ENCODE data around the gene CTNND2.
"Not testable (repeated sequence)": the region's sequence is repeated elsewhere in the genome, so short reads cannot be mapped to it uniquely, and the experiment has no call there.

Gene CTNND2

DNA sequence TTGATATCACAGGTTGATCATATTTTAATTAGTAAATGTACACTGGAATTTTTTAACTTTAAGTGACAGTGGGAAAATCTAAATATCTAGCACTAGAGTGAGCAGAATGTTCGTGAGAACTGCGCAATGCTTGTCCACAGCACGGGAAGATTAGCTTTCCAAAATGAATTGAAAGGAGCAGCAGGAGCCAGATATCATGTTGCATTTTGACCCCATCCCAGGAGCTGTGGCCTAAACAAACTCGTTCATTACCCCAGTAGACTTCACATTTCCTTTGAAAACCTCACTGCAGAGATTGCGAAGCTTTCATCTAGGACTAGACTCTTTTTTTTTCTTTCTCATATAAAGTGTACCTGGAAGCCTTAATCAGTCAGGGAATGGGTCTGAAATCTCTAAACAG is 525.8 kb downstream of the CTNND2 start:
- DNase-seq: no peak

DNA sequence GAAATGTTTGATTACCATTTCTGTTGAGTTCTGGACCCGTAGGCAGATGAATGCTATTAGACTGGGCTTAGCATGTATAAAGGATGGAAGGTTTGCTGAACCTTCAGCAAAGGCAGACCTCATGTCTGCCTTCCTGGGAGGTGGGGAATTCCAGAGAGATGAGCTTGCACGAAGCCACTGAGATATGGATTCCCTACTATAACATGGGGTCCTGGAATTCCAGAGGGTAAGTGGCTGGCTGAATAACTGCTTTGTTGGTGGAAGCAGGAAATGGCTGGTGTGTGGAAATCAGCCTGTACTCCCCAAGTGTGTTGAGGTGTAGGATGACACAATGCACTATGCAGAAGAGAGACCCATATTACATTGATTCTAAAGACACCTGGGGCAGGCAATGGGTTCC is 526.4 kb downstream of the CTNND2 start:
- DNase-seq: no peak

DNA sequence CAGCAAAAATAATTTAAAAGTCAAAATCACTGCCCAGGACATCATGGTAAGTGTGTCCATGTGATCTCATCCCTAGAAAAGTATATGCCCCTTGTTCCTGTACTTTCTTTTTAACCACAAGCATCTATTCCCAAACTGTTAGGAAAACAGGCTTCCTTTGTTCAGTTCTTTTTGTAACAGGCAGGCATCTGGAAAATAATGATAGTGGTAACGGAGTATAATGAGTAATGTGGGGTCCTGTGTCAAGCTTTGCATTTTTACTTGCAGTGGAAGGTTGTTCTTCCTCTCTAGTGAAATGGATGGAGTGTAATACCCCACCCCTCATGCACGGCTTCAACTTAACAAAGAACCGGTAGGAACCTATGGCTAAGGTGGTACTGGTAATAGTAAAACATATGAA is 532.1 kb downstream of the CTNND2 start:
- no peak for DNase-seq

- DNase-seq: no peak
Measured at GRCh38 chr5:11371021-11371420, 533.2 kb downstream of the CTNND2 start.

- DNase-seq: no peak
Measured at GRCh38 chr5:11364531-11364930, 539.7 kb downstream of the CTNND2 start.

DNA sequence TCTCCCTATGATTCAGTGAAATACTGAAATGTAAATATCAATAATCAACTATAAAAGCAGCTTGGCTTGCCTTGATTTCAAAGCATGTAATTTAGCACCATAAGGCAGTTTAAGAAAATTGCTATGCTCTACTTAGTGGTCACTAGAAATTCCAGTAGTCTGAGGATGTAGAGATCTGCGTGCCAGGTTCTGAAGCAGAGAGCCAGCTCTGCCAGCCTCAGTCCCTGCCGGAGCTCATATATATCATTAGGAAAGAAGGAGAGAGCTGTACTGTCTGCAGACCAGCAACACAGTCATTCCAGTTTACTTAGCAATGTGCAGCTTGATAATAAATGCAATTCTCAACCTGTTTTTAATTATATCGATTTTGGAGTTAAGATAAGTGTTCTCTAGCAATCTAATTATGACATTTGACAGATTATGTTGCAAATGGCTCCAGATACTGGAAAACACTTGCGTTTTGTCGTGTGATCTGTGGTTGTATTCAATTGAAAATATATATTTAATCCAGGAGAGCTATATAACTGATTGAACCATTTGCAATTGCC is 540.5 kb downstream of the CTNND2 start:
- DNase-seq: no peak

GRCh38 chr5:11361768-11362167 is 542.5 kb downstream of the CTNND2 start:
- no peak for DNase-seq

GRCh38 chr5:11357928-11358327 is 546.3 kb downstream of the CTNND2 start:
- no peak for DNase-seq

GRCh38 chr5:11355491-11355890 is 548.8 kb downstream of the CTNND2 start:
- DNase-seq: no peak

- DNase-seq: no peak
Measured at GRCh38 chr5:11346336-11346735, 557.9 kb downstream of the CTNND2 start.

- no peak for DNase-seq
Measured at GRCh38 chr5:11335881-11336760, 568.1 kb downstream of the CTNND2 start.

- DNase-seq: no peak
Measured at GRCh38 chr5:11334404-11334803, 569.8 kb downstream of the CTNND2 start.

DNA sequence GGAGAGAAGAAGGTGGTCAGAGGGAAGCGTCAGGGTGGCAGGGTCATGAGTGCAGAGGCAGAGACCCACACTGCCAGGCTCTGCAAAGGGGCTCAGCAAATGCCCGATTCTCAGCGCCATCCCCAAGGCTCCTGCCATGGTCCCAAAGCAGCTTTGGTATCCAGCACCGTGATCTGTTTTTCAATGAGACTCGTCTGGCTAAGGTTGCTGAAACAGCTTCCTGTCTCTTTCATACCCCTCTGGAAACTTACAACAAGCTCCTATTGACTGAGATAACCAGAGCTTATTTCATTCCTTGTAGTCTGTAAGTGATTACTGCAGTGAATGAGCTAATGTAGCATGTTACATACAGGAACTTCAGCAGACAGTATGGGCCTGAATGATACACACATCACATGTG is 574.6 kb downstream of the CTNND2 start:
- no peak for DNase-seq

- DNase-seq: no peak
Measured at GRCh38 chr5:11324521-11325289, 579.5 kb downstream of the CTNND2 start.

GRCh38 chr5:11323761-11324160 is 580.5 kb downstream of the CTNND2 start:
- DNase-seq: no peak

GRCh38 chr5:11322133-11322532 is 582.1 kb downstream of the CTNND2 start:
- no peak for DNase-seq

DNA sequence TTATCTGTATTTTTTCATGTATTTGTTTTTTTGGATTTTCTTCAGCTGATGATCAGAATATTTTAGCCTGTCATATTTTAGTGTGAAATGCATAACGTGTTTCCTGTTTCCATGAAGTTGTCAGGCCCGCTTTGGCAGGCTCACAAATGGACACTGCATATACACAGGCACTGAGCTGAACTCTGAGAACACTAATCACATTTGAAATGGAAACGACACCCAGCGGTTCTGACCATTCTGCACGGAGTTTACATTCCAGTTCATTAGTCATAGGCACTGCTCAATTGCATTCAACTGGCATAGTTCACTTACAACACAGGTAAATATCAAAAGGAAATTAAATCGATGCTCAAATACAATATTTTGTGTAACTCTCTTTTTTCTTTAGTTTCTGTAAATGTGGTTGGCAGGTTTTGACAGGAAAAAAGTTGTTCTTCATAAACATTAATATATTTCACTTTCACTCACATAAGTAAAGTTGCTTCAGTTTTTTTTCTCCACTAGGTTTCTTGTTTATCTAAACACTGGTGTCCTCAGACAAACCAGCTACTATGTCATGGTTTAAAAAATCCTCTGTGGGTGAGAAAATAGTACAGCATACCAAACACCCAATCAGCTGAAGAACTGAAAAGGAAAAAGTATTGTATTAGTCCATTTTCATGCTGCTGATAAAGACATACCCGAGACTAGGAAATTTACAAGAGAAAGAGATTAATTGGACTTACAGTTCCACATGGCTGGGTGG is 584.2 kb downstream of the CTNND2 start:
- DNase-seq: no peak

DNA sequence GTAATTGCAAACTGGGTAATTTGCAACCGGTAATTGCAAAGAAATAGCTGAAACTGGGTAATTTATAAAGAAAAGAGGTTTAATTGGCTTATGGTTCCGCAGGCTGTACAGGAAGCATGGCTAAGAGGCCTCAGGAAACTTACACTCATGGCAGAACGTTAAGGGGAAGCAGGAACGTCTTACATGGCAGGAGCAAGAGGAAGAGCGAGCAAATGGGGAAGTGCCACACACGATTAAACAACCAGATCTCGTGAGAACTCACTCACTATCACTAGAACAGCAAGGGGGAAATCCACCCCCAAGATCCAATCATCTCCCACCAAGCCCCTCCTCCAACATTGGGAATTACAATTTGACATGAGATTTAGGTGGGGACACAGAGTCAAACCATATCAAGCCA is 590.6 kb downstream of the CTNND2 start:
- DNase-seq: not testable (repeated sequence)

DNA sequence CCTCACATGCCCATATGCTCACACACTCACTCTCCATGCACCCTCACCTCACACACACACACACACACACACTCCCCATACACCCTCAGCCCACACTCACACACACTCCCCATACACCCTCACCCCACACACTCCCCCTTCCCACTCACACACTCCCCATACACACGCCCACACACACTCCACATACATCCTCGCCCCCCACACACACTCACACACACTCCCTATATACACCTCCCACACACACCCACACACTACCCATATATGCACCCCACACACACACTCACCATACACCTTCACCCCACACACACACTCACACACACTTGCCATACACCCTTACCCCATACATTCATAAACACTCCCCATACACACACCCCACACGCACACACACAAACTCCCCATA is 592.5 kb downstream of the CTNND2 start:
- no peak for DNase-seq

DNA sequence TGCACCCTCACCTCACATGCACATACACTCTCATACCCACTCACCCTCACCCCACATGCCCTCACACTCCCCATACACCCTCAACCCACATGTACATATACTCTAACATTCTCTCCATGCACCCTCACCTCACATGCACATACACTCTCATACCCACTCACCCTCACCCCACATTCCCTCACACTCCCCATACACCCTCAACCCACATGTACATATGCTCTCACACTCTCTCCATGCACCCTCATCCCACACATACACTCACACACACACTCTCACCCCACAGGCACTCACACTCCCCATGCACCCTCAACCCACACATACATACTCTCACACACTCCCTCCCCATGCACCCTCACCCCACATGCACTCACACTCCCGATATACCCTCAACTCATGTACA is 593.0 kb downstream of the CTNND2 start:
- no peak for DNase-seq

DNA sequence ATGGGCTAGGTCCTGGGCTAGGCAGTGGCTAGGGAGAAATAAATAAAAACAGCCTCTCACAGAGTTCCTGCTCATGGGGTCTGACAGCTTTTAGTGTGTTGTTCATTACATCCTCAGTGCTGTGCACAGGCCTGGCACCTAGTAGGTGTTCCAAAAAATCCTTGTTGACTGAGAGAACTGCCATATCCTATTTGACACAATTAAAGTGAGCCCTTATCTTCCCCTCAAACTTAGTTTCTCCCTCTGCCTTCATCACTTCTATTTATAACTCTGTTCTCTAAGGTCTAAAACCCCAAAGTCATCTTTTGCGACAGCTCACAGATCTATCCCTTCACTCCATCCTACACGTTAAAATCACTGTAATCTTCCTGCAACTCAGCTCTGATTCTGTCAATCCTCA is 594.1 kb downstream of the CTNND2 start:
- no peak for DNase-seq

DNA sequence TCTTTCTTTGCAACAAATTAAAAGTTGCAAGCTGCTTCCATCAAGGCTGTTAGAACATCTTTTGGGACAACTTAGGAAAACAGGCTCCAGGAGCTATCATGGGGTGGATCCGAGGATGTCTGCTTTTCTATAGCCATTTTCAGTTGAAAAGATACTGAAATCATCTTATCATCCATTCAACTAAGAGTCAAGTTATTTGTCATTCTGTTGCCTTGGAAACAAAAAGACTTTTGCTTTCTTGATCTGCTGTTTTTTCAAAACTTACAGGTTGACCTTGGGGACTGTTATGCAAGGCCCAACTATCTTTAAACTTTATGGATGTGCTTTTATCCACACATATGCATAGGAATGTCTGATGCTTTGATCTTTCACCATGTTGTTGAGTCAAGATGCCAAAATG is 597.9 kb downstream of the CTNND2 start:
- DNase-seq: no peak

- no peak for DNase-seq
Measured at GRCh38 chr5:11305245-11305644, 599.0 kb downstream of the CTNND2 start.

Measured in stimulated activated naive CD4-positive, alpha-beta T cell (primary cell).